NB4 (cell line): ENCODE data around the gene GPR156.

Experiments
- DNase-seq: peaks from one replicate; pipeline ENCODE4 v3.0.0; 2010; ENCODE audit warnings: low read depth
- H3K4me3 ChIP-seq: one replicate; pipeline ENCODE4 v1.5.1; 2011; ENCODE audit warnings: mild to moderate bottlenecking, low read depth, low read length, moderate library complexity
- CTCF ChIP-seq: IDR thresholded peaks from one replicate; pipeline ENCODE4 v1.5.1; 2012; ENCODE audit warnings: low read depth, low read length
- MYC ChIP-seq: IDR thresholded peaks from 2 replicates; pipeline ENCODE4 v1.6.1; 2011; ENCODE audit warnings: low read depth, low read length
- POLR2A ChIP-seq: IDR thresholded peaks from 2 replicates; pipeline ENCODE4 v1.6.1; 2011; ENCODE audit warnings: mild to moderate bottlenecking; ENCODE audit not compliant: insufficient read length; ENCODE audit errors: extremely low read depth
- TF ChIP-seq, protein P1 (sequence below): IDR thresholded peaks from 2 replicates; pipeline ENCODE4 v1.6.1; 2011; ENCODE audit warnings: low read depth, low read length

The GPR156 gene

GRCh38 chr3:120280566-120280965 lies 4.5 kb downstream of the GPR156 start:
- DNase-seq = no peak
- no peak overlapping the region for H3K4me3 ChIP-seq
- TF ChIP-seq CTCF (no peak), MYC (no peak), POLR2A (no peak)
- TF ChIP-seq, protein P1, sequence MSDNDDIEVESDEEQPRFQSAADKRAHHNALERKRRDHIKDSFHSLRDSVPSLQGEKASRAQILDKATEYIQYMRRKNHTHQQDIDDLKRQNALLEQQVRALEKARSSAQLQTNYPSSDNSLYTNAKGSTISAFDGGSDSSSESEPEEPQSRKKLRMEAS = no peak

DNA sequence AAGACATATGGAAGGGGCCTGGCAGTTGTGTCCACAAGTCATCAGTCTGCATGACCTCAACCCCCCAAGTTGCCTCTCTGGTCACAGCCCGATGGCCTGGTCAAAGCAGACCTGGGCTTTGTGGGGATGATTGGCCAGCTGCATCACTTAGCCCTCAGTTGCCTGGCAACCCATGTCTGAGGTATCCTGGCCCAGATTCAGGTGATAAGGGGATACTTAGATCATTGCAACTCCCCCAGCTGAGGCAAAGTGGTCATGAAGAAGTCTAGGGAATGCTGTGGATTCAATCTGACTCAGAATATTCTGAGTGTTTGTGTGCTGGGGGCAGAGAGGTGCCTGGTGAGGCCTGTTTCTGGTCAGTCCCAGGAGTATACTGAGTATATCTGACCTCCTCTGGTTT lies 5.0 kb downstream of the GPR156 start:
- H3K4me3 ChIP-seq = no peak overlapping the region
- TF ChIP-seq, protein P1 = no peak
- TF ChIP-seq CTCF (no peak), MYC (no peak), POLR2A (no peak)
- no peak for DNase-seq

GRCh38 chr3:120276767-120277166 lies 8.3 kb downstream of the GPR156 start:
- no peak for TF ChIP-seq POLR2A
- no peak overlapping the region for H3K4me3 ChIP-seq
- no peak for DNase-seq

DNA sequence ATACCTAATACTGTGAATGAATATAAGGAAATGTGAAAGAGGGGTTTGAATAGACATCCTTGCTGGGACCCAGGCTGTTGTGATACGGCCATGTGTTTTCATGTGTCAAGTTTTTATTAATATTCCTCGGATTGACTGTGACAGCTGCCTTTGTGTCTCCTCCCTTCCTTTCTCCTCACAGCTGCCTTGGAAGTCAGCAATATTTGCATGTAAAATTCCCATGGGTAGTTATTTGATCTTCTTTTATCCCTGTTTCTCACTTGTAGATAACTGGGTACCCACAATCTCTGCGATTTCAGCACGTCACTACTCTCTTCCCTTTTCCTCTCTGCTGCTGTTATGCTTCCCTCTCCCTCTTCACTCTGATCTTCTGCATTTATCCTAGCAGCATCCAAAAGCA lies 9.4 kb downstream of the GPR156 start:
- TF ChIP-seq, protein P1 = no peak
- TF ChIP-seq POLR2A = no peak
- no peak for TF ChIP-seq MYC
- no peak for TF ChIP-seq CTCF
- H3K4me3 ChIP-seq = no peak overlapping the region
- DNase-seq = no peak

DNA sequence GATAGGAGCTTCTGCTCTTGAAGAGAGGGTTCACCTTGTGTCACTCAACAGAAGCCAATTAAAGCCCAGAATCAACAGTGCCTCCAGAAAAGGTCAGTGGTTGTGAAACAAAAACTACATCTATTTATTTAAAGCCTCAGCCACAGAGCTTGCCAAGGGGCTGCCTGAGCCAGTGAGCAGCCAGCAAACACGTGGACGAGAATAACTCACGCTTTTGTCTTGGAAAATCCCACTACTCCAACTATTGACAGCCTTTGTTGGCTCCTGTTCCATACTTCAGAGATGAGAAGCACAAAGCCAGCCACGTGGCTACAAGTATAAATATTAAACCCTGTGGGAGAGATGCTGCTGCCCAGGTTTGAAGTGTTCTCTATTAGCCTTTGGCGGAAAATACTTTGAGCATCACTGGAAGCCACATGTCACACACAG lies 10.3 kb downstream of the GPR156 start:
- DNase-seq = no peak
- H3K4me3 ChIP-seq = no peak overlapping the region
- TF ChIP-seq MYC (no peak), CTCF (no peak), POLR2A (no peak)
- TF ChIP-seq, protein P1 = no peak

DNA sequence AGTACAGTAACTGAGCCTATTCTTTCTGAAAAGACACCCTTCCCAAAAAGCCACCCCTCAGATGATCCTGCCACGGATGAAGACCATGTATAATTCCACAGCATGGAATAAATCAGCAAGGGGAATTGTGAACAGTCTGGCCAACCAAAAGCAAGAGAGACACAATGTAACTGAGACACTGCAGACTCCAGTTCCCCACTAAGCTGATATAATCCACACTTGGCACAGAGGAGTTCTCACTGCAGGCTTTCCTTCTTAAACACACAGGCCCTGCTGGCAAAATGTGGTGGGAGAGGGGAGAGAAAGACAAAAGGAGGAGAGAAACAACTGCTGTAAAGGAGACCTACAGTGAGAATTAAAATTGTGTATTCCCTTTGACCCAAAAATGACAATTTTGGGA lies 12.7 kb downstream of the GPR156 start:
- H3K4me3 ChIP-seq = no peak overlapping the region
- TF ChIP-seq POLR2A = no peak
- TF ChIP-seq CTCF = no peak
- TF ChIP-seq, protein P1 = no peak
- no peak for TF ChIP-seq MYC

More for the DNA sequence above, 12.7 kb downstream of the GPR156 start:
- no peak for DNase-seq
